Glutamatergic neuron (in vitro differentiated cells): ENCODE results near the gene SLC2A1. TPM values are rescaled to one million over a fixed set of nuclear protein-coding genes. Genes with fewer than 3 reads are reported as not detected.

Experiments
- DNase-seq: peaks from one replicate; pipeline ENCODE4 v3.0.0; 2022
- H3K27ac Mint-ChIP-seq: one replicate; pipeline ENCODE4 v1.8.0; 2020; ENCODE audit warnings: mild to moderate bottlenecking, mixed read lengths, inconsistent platforms; ENCODE audit not compliant: unreplicated experiment
- H3K27me3 Mint-ChIP-seq: one replicate; pipeline ENCODE4 v1.8.0; 2020; ENCODE audit warnings: mild to moderate bottlenecking, moderate library complexity, mixed read lengths, inconsistent platforms; ENCODE audit not compliant: unreplicated experiment
- H3K36me3 Mint-ChIP-seq: one replicate; pipeline ENCODE4 v1.8.0; 2020; ENCODE audit warnings: mild to moderate bottlenecking, mixed read lengths, inconsistent platforms; ENCODE audit not compliant: unreplicated experiment
- H3K4me1 Mint-ChIP-seq: one replicate; pipeline ENCODE4 v1.8.0; 2020; ENCODE audit warnings: mild to moderate bottlenecking, low read depth, mixed read lengths, inconsistent platforms; ENCODE audit not compliant: unreplicated experiment
- H3K4me3 Mint-ChIP-seq: one replicate; pipeline ENCODE4 v1.8.0; 2020; ENCODE audit warnings: mild to moderate bottlenecking, mixed read lengths, inconsistent platforms; ENCODE audit not compliant: unreplicated experiment
- H3K9me3 Mint-ChIP-seq: one replicate; pipeline ENCODE4 v1.8.0; 2020; ENCODE audit warnings: mild to moderate bottlenecking, moderate library complexity, mixed read lengths, inconsistent platforms; ENCODE audit not compliant: unreplicated experiment
- total RNA-seq: library from RNA; stranded (reverse); fragmentation: NEBNext Ultra II Directional; extraction: Animal tissue kit (Norgen Biotek cat#: 25700); gene quantifications from one replicate; pipeline ENCODE4 v1.2.1, GENCODE V29; 2021; ENCODE audit not compliant: unreplicated experiment
- TF ChIP-seq, protein P1 (sequence below): fragments of 200-600 bp; sonication (generic); IDR thresholded peaks from one replicate; pipeline ENCODE4 v1.5.0; 2021; ENCODE audit not compliant: partially characterized antibody, unreplicated experiment

Gene SLC2A1
- total RNA-seq, 1 donor from 2014 or later: 25.0 TPM

- no peaks in the 10 kb centered on the region for H3K4me1 Mint-ChIP-seq
- TF ChIP-seq, protein P1, sequence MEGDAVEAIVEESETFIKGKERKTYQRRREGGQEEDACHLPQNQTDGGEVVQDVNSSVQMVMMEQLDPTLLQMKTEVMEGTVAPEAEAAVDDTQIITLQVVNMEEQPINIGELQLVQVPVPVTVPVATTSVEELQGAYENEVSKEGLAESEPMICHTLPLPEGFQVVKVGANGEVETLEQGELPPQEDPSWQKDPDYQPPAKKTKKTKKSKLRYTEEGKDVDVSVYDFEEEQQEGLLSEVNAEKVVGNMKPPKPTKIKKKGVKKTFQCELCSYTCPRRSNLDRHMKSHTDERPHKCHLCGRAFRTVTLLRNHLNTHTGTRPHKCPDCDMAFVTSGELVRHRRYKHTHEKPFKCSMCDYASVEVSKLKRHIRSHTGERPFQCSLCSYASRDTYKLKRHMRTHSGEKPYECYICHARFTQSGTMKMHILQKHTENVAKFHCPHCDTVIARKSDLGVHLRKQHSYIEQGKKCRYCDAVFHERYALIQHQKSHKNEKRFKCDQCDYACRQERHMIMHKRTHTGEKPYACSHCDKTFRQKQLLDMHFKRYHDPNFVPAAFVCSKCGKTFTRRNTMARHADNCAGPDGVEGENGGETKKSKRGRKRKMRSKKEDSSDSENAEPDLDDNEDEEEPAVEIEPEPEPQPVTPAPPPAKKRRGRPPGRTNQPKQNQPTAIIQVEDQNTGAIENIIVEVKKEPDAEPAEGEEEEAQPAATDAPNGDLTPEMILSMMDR: no peak
- no peak overlapping the region for H3K27ac Mint-ChIP-seq
- H3K4me3 Mint-ChIP-seq: no peak overlapping the region
- DNase-seq: no peak
- H3K36me3 Mint-ChIP-seq: no peaks in the 10 kb centered on the region
- no peaks in the 10 kb centered on the region for H3K9me3 Mint-ChIP-seq
- no peaks in the 10 kb centered on the region for H3K27me3 Mint-ChIP-seq
These were observed 71.3 kb downstream of the SLC2A1 start for GRCh38 chr1:42887366-42887765.

- Mint-ChIP-seq H3K4me3 (no peak overlapping the region), H3K27me3 (no peaks in the 10 kb centered on the region), H3K27ac (no peak overlapping the region), H3K36me3 (no peaks in the 10 kb centered on the region), H3K9me3 (no peaks in the 10 kb centered on the region), H3K4me1 (no peaks in the 10 kb centered on the region)
- TF ChIP-seq, protein P1: no peak
- DNase-seq: no peak
These were observed 71.9 kb downstream of the SLC2A1 start for GRCh38 chr1:42886800-42887199.

DNA sequence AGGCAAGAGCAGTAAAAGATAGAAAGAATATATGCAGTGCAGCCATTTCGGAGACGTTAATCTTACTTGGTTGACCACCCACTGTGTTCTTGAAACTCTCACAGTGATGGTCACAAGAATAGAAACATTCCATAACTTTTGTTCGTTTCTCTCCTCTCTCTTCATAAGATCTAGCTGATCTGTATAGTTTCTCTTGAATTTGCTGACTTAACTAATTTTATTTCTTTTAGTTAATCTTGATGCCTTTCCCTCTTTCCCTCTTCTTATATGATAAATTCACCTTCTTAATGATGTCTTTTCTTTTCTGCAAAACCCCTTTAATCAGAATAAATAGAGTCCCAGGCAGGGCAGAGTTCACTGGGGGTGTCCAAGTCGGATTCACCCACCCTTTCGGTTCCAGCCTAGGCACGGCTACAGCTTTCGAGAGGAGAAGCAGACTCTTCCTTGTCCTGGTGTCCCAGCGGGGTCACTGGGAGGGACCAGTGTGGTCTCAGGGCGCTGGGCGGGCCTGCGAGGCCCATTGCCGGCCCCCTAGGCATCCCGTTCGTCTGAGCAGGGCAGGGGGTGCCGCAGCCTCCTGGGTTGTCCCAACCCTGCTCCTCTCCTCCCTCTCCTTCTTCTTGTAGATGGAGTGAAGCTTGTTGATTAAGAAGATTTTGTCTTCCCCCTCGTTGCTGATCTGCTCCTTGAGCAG lies 72.5 kb downstream of the SLC2A1 start:
- no peaks in the 10 kb centered on the region for H3K27me3 Mint-ChIP-seq

DNA sequence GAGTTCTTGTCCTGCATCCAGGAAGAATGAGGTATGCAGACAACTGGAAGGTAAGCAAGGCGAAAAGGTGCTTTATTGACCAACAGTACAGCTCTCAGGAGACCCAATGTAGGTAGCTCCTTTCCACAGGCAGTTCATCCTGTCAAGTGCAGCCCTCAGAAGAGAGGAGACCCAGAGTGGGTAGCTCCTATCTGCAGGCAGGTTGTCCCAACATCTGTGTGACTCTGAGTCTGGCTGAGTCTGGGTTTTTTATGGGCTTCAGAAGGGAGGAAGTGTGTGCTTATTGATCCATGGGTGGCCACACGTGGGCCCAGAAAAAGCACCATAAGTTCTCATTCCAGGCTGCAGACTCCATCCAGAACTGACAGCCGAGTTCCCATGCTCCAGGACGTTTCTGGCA lies 78.3 kb downstream of the SLC2A1 start:
- H3K36me3 Mint-ChIP-seq: no peaks in the 10 kb centered on the region
- TF ChIP-seq, protein P1: no peak
- peaks cover 3% of the 10 kb centered on the region for H3K9me3 Mint-ChIP-seq
- no peak overlapping the region for H3K27ac Mint-ChIP-seq
- H3K27me3 Mint-ChIP-seq: no peaks in the 10 kb centered on the region
- DNase-seq: no peak
- no peak overlapping the region for H3K4me3 Mint-ChIP-seq
- no peaks in the 10 kb centered on the region for H3K4me1 Mint-ChIP-seq

More for the DNA sequence above, 72.5 kb downstream of the SLC2A1 start:
- Mint-ChIP-seq H3K4me1 (no peaks in the 10 kb centered on the region), H3K9me3 (no peaks in the 10 kb centered on the region), H3K36me3 (no peaks in the 10 kb centered on the region), H3K4me3 (no peak overlapping the region), H3K27ac (no peak overlapping the region)
- no peak for DNase-seq
- TF ChIP-seq, protein P1: no peak

DNA sequence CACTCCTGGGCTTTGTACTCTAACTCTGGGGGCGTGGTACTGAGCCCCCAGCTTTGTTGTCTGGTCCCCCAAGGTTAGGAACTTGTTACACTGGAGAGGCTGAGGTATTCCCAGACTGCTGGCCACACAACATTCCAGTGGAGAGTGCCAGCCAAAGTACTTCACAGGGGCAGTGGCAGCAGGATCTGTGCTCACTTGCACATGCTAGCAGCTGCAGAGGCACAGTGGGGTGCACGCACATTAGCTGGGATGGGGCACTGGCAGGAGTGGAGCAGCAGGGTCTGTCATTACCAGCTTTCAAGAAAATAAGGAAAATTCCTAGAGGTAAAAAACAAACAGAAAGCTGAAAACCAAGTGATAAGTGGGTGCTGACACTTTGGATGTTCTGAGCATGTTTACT lies 81.3 kb downstream of the SLC2A1 start:
- Mint-ChIP-seq H3K27ac (no peak overlapping the region), H3K9me3 (peaks cover 3% of the 10 kb centered on the region), H3K36me3 (peaks cover 9% of the 10 kb centered on the region), H3K4me3 (no peak overlapping the region), H3K4me1 (no peaks in the 10 kb centered on the region), H3K27me3 (no peaks in the 10 kb centered on the region)
- DNase-seq: no peak
- TF ChIP-seq, protein P1: no peak
